Measurements from ENCODE around the gene MED22. TPM values are rescaled to one million over a fixed set of nuclear protein-coding genes. Genes with fewer than 3 reads are reported as not detected.
A peak's percentile ranks its signal among the peaks of the same experiment; 100 is the strongest.
"Not testable (repeated sequence)": the region's sequence is repeated elsewhere in the genome, so short reads cannot be mapped to it uniquely, and the experiment has no call there.

The MED22 gene
- total RNA-seq, 1 donor from 2014 or later, result 32.9 TPM

- no peaks in the 10 kb centered on the region for H3K9me3 ChIP-seq
- no peaks in the 10 kb centered on the region for H3K27me3 ChIP-seq
- intact Hi-C loops (cut with DNase I), result loop anchor here (10.0 kb wide), 1 partner anchor 1775 kb away; no protein-coding TSS in a partner anchor
- DNase-seq (ENCODE audit: extremely low spot score in 2 of 2), result no peak
- TF ChIP-seq CTCF (IDR thresholded peaks at IDR 0.05) (no peak), POLR2A (IDR thresholded peaks at IDR 0.05) (no peak), POLR2AphosphoS5 (IDR thresholded peaks at IDR 0.05; ENCODE audit: insufficient read depth in 1 of 2, low read depth in 1 of 2) (no peak)
- no peak overlapping the region for H3K27ac ChIP-seq
- H3K36me3 ChIP-seq, result no peaks in the 10 kb centered on the region
- H3K4me1 ChIP-seq, result peaks cover 20% of the 10 kb centered on the region
- no peak overlapping the region for H3K4me3 ChIP-seq
Measured at GRCh38 chr9:133379153-133380086, 31.5 kb upstream of the MED22 start.

DNA sequence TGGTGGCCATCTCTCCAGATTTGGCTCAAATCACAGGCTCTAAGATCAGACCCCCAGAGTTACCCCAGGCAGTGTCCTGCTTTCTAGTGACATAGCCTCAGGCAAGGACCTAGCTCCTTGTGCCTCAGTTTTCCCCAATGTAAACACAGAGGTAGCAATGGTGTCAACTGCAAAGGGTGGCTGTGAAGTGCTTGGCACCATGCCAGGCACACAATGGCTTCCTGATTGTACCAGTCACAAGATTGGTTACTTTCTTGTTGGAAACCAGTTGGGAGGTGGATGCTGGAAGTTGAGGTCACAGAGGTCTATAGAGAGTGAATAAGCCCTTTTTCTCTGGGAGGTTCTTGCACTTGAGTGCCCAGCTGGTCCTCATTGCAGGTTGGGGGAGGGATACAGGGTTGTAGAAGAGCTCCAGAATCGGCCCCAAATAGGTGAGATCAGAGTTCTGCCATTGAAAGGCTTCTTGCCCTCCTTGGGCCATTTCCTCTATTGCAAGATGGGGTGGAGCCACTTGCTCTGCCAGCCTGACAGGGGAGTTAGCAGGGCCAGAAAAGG lies 30.6 kb upstream of the MED22 start:
- Histone ChIP-seq H3K27ac (no peak overlapping the region), H3K36me3 (no peaks in the 10 kb centered on the region), H3K9me3 (no peaks in the 10 kb centered on the region), H3K27me3 (no peaks in the 10 kb centered on the region), H3K4me1 (peaks cover 29% of the 10 kb centered on the region), H3K4me3 (no peak overlapping the region)
- TF ChIP-seq POLR2A (IDR thresholded peaks at IDR 0.05) (no peak), CTCF (IDR thresholded peaks at IDR 0.05) (no peak), POLR2AphosphoS5 (IDR thresholded peaks at IDR 0.05; ENCODE audit: insufficient read depth in 1 of 2, low read depth in 1 of 2) (no peak)
- no peak for DNase-seq (ENCODE audit: extremely low spot score in 2 of 2)
- intact Hi-C loops (cut with DNase I), result loop anchor here (10.0 kb wide), 1 partner anchor 1774 kb away; no protein-coding TSS in a partner anchor

DNA sequence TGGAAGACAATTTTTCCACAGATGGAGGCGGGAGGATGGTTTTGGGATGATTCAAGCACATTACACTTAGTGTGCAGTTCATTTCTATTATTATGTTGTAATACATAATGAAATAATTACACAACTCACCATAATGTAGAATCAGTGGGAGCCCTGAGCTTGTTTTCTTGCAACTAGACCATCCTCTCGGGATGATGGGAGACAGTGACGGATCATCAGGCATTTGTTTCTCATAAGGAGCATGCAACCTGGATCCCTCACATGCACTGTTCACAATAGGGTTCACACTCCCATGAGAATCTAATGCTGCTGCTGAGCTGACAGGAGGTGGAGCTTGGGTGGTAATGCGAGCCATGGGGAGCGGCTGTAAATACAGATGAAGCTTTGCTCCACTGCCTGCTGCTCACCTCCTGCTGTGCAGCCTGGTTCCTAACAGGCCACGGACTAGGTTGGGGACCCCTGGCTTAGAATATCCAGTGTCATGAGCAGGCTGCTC lies 29.8 kb upstream of the MED22 start:
- DNase-seq (ENCODE audit: extremely low spot score in 2 of 2), result no peak
- Histone ChIP-seq H3K4me1 (peaks cover 37% of the 10 kb centered on the region), H3K36me3 (no peaks in the 10 kb centered on the region), H3K4me3 (no peak overlapping the region), H3K27ac (no peak overlapping the region), H3K9me3 (no peaks in the 10 kb centered on the region), H3K27me3 (no peaks in the 10 kb centered on the region)
- TF ChIP-seq POLR2AphosphoS5 (IDR thresholded peaks at IDR 0.05; ENCODE audit: insufficient read depth in 1 of 2, low read depth in 1 of 2), result no peak
- no peak for TF ChIP-seq CTCF (IDR thresholded peaks at IDR 0.05)
- TF ChIP-seq POLR2A (IDR thresholded peaks at IDR 0.05), result no peak
- intact Hi-C loops (cut with DNase I), result loop anchor here (10.0 kb wide), 1 partner anchor 1773 kb away; no protein-coding TSS in a partner anchor

DNA sequence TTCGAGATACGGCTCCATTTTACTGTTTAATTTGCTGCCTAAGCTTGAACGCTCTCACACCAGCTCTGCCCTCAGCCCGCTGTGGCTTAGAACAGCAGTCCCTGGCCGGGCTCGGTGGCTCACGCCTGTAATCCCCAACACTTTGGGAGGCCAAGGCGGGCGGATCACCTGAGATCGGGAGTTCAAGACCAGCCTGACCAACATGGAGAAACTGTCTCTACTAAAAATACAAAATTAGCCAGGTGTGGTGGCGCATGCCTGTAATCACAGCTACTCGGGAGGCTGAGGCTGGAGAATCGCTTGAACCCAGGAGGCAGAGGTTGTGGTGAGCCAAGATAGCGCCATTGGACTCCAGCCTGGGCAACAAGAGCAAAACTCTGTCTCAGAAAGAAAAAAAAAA lies 29.3 kb upstream of the MED22 start:
- intact Hi-C loops (cut with DNase I), result loop anchor here (10.0 kb wide), 1 partner anchor 1772 kb away; no protein-coding TSS in a partner anchor
- not testable (repeated sequence) for H3K27ac ChIP-seq; H3K27me3 ChIP-seq; H3K36me3 ChIP-seq; DNase-seq (ENCODE audit: extremely low spot score in 2 of 2); H3K4me3 ChIP-seq; H3K9me3 ChIP-seq
- H3K4me1 ChIP-seq, result peaks cover 41% of the 10 kb centered on the region

GRCh38 chr9:133375724-133376654 lies 28.1 kb upstream of the MED22 start, which contains the start of the genes STKLD1 and SURF4:
TSS of gene STKLD1 (plus strand) at chr9:133376366. CDS start at chr9:133376474, 108 bp downstream.
TSS of gene SURF4 (minus strand) at chr9:133376060. CDS start at chr9:133375969, 91 bp downstream.
- peak within 1 kb of the TSS; percentile 86 for H3K27ac ChIP-seq
- peak within 1 kb of the TSS; percentile 91 to 92 for H3K4me3 ChIP-seq
- no peaks in the 10 kb centered on the region for H3K36me3 ChIP-seq
- H3K27me3 ChIP-seq, result no peaks in the 10 kb centered on the region
- peaks cover 54% of the 10 kb centered on the region for H3K4me1 ChIP-seq
- no peak for DNase-seq (ENCODE audit: extremely low spot score in 2 of 2)
- TF ChIP-seq POLR2A (IDR thresholded peaks at IDR 0.05), result peak in 1 of 2 donors; percentile 83
- peak in 1 of 2 donors; percentile 49 for TF ChIP-seq POLR2AphosphoS5 (IDR thresholded peaks at IDR 0.05; ENCODE audit: insufficient read depth in 1 of 2, low read depth in 1 of 2)
- TF ChIP-seq CTCF (IDR thresholded peaks at IDR 0.05), result no peak
- H3K9me3 ChIP-seq, result no peaks in the 10 kb centered on the region
- intact Hi-C loops (cut with DNase I), result loop anchor here (10.0 kb wide), 1 partner anchor 1771 kb away; no protein-coding TSS in a partner anchor
